GM12878 (cell line): ENCODE data around the gene SYNDIG1.

Experiments used
- ATF2 ChIP-seq: IDR thresholded peaks from 2 replicates; pipeline ENCODE4 v1.6.1; 2012; ENCODE audit warnings: low read length, inconsistent platforms
- BCL11A ChIP-seq: IDR thresholded peaks from 2 replicates; pipeline ENCODE4 v1.6.1; 2011; ENCODE audit warnings: low read depth, low read length
- BMI1 ChIP-seq: fragments of 450-650 bp; IDR thresholded peaks from 2 replicates; pipeline ENCODE4 v1.6.1; 2016; ENCODE audit warnings: mild to moderate bottlenecking, moderate library complexity, borderline replicate concordance
- EZH2 ChIP-seq: IDR thresholded peaks from 2 replicates; pipeline ENCODE4 v1.6.1; 2012; ENCODE audit warnings: low read depth, mild to moderate bottlenecking, control low read depth, inconsistent platforms, low read length, borderline replicate concordance; ENCODE audit not compliant: control insufficient read depth
- RAD21 ChIP-seq: IDR thresholded peaks from 2 replicates; pipeline ENCODE4 v1.6.1; 2011; ENCODE audit warnings: mild to moderate bottlenecking, low read depth, low read length, moderate library complexity; ENCODE audit not compliant: insufficient read depth
- SMC3 ChIP-seq: IDR thresholded peaks from 2 replicates; pipeline ENCODE4 v1.6.1; 2011; ENCODE audit warnings: low read length, improper control_type of control experiment, borderline replicate concordance
- SREBF2 ChIP-seq: IDR thresholded peaks from 2 replicates; pipeline ENCODE4 v1.6.1; 2012; ENCODE audit warnings: mild to moderate bottlenecking, low read length
- ZNF274 ChIP-seq: IDR thresholded peaks from one replicate; pipeline ENCODE4 v1.8.0; 2011; ENCODE audit not compliant: insufficient read length, insufficient read depth
- TF ChIP-seq, protein P1 (sequence below), 3 experiments: IDR thresholded peaks in 2 of 3; conservative IDR thresholded peaks in 1 of 3; 2 replicates each; pipeline ENCODE4 v1.5.1; 2011; ENCODE audit warnings: low read depth in 3 of 3, low read length in 3 of 3, mild to moderate bottlenecking in 3 of 3, control low read depth in 2 of 3, moderate library complexity in 2 of 3, inconsistent platforms in 1 of 3, mixed read lengths in 1 of 3; ENCODE audit not compliant: control insufficient read depth in 2 of 3, insufficient read depth in 1 of 3; ENCODE audit errors: extremely low read depth in 1 of 3
- TF ChIP-seq, protein P2 (sequence below): fragments of 450-650 bp; IDR thresholded peaks from 2 replicates; pipeline ENCODE4 v1.6.1; 2017; ENCODE audit warnings: mild to moderate bottlenecking, moderate library complexity

GRCh38 chr20:24651171-24651975, 181.9 kb downstream of the SYNDIG1 start:
- TF ChIP-seq BMI1 (no peak), ATF2 (no peak), BCL11A (no peak), EZH2 (no peak), SMC3 (no peak), ZNF274 (no peak), SREBF2 (no peak), RAD21 (no peak)
- TF ChIP-seq, protein P1, sequence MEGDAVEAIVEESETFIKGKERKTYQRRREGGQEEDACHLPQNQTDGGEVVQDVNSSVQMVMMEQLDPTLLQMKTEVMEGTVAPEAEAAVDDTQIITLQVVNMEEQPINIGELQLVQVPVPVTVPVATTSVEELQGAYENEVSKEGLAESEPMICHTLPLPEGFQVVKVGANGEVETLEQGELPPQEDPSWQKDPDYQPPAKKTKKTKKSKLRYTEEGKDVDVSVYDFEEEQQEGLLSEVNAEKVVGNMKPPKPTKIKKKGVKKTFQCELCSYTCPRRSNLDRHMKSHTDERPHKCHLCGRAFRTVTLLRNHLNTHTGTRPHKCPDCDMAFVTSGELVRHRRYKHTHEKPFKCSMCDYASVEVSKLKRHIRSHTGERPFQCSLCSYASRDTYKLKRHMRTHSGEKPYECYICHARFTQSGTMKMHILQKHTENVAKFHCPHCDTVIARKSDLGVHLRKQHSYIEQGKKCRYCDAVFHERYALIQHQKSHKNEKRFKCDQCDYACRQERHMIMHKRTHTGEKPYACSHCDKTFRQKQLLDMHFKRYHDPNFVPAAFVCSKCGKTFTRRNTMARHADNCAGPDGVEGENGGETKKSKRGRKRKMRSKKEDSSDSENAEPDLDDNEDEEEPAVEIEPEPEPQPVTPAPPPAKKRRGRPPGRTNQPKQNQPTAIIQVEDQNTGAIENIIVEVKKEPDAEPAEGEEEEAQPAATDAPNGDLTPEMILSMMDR (IDR thresholded peaks at IDR 0.05 in 2 of 3, conservative IDR thresholded peaks at IDR 0.05 in 1 of 3; ENCODE audit: control insufficient read depth in 2 of 3, extremely low read depth in 1 of 3, insufficient read depth in 1 of 3, low read depth in 3 of 3, low read length in 3 of 3): no peak
- TF ChIP-seq, protein P2, sequence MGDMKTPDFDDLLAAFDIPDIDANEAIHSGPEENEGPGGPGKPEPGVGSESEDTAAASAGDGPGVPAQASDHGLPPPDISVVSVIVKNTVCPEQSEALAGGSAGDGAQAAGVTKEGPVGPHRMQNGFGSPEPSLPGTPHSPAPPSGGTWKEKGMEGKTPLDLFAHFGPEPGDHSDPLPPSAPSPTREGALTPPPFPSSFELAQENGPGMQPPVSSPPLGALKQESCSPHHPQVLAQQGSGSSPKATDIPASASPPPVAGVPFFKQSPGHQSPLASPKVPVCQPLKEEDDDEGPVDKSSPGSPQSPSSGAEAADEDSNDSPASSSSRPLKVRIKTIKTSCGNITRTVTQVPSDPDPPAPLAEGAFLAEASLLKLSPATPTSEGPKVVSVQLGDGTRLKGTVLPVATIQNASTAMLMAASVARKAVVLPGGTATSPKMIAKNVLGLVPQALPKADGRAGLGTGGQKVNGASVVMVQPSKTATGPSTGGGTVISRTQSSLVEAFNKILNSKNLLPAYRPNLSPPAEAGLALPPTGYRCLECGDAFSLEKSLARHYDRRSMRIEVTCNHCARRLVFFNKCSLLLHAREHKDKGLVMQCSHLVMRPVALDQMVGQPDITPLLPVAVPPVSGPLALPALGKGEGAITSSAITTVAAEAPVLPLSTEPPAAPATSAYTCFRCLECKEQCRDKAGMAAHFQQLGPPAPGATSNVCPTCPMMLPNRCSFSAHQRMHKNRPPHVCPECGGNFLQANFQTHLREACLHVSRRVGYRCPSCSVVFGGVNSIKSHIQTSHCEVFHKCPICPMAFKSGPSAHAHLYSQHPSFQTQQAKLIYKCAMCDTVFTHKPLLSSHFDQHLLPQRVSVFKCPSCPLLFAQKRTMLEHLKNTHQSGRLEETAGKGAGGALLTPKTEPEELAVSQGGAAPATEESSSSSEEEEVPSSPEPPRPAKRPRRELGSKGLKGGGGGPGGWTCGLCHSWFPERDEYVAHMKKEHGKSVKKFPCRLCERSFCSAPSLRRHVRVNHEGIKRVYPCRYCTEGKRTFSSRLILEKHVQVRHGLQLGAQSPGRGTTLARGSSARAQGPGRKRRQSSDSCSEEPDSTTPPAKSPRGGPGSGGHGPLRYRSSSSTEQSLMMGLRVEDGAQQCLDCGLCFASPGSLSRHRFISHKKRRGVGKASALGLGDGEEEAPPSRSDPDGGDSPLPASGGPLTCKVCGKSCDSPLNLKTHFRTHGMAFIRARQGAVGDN: no peak
